M059J (cell line): ENCODE results near the gene CD226. TPM values are rescaled to one million over a fixed set of nuclear protein-coding genes. Genes with fewer than 3 reads are reported as not detected.
A peak's percentile ranks its signal among the peaks of the same experiment; 100 is the strongest.
"Not testable (repeated sequence)": the region's sequence is repeated elsewhere in the genome, so short reads cannot be mapped to it uniquely, and the experiment has no call there.

Source experiments
- DNase-seq: peaks from one replicate; pipeline ENCODE4 v3.0.0-alpha.2; 2012; ENCODE audit warnings: low read depth
- total RNA-seq: library from RNA; depleted of rRNA; stranded (reverse); fragments of >200 nt; shearing (Covaris generic); gene quantifications from 2 replicates; pipeline ENCODE4 v1.2.3, GENCODE V29; 2014

The CD226 gene
- total RNA-seq, 1 experiment from 2014 or later, result 0.10 TPM

DNA sequence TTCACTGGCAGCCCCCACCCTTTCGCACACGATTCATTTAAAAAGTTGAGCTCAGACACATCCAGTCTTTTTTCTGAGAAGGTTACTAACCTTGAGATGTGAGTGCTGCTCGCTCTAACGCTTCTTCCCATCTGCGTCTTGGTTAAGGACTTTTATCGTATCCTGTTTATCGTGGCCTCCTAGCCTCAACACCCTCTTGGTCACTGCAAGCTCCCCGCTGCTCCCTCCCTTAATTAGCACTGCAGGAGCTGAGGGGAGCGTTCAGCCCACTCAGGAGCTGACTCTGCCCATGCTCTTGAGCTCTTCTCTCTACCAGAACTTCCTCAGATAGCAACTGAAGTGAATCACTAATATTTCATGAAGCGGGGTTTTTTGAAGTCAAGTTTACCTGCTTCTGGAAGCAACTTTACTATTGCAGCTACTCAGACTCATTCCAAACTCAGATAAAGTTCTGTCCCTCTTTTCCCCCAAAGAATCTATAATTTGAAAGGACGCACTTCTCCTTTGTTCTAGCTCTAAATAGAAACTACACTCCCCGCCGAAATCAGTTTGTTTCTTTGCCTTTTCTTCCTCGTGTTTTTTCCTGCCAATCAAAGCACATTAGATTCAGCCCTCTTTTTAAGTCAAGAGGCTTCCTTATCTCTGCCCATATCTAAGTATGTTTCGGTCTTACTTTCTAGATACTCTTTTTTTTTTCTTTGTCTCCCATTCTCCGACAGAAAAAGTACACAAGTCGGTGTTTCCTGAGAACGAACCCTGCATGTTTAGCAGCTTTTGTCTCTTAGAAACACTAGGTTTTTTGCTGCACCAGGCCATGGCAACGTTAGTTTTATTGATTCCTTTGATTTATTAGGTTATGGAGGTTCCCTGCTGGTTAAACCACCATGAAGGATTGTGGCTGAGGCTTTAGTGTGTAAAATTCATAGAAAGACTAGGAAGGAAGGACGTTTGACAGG, 9.3 kb upstream of the CD226 start:
- no peak for DNase-seq

DNA sequence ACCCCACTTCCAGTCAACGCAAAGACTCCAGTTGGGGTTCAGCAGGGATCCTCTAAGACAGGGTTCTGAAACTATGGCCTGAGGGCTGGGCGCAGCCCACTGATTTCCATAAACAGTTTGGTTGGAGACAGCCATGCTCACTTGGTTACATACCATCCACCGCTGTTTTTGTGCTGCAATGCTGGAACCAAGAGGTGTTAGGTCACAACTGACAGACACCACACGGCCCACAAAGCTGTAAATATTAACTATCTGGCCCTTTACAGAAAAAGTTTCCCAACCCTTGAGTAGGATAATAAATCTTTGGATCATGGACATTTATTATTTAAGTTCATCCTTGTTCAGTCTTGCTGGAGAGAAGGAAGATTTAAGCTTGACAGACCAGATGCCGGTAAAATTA, 8.4 kb upstream of the CD226 start:
- peak; percentile 24 for DNase-seq

DNA sequence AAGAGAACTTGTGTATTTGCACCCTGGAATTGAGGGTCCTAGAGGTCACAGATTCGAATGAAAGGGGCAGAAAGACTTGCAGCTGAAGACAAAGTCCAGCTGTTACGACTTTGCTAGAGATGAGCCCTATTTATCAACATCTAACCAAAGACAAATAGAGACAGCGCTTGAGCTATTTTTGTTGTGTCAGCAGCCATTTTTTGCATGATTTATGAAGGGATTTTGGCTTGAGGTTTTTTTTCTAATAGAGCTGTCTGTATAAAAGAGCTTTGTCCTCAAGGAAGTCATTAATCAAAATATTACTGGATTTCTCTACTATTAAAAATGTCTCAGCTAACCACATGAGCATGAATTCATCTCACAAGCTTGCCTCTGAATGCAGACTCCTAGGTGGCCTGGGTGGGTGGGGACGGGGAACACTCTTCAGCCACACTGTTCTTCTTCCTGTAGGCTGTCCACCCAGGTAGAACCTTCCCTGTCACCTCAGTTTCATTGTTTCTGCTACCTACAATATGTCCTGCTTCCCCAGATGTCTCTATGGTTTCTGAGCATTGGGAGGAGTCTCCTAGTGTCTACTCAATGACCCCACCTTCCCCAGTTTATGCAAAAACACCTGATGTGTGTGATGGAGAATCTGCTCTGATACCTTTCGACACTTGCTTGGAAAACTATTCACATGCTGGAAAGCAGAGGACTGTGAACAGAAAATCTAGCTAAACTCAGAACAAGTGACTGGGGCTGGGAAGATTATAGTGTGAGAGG, 7.2 kb upstream of the CD226 start:
- DNase-seq, result peak; percentile 10

- no peak for DNase-seq
These were observed 5.5 kb upstream of the CD226 start for GRCh38 chr18:69953191-69953590.

- peak; percentile 61 for DNase-seq
These were observed 3.5 kb upstream of the CD226 start for GRCh38 chr18:69951182-69951581.

GRCh38 chr18:69949538-69949936, 1.9 kb upstream of the CD226 start:
- DNase-seq, result no peak

DNA sequence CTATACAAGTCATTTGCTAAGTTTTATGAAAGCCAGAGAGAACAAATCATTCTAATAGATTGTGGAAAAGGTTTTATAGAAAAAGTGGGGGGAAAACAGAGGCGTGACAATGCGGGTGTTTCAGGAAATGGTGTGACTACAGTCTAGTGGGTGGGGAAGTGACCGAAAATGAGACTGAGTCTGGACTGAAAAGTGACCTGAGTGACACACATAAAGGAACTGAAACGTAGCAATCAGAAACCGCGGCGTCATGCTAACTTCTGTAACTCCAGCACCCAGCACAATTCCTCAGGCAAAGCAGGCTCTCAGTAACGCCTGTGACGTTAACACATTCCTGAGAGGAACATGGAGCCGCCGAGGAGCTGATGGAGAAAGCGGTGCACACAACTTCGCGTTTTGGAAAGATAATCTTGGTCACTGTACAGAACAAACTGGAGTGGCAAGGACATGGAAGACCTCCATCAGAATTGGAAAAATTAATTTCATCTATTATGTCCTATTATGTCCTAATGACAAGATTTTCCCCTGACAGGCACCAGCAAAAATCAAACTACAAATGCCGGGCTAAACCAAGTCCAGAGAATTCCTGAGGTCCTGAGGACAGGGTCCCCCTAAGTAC, 1.4 kb upstream of the CD226 start:
- DNase-seq, result no peak

DNA sequence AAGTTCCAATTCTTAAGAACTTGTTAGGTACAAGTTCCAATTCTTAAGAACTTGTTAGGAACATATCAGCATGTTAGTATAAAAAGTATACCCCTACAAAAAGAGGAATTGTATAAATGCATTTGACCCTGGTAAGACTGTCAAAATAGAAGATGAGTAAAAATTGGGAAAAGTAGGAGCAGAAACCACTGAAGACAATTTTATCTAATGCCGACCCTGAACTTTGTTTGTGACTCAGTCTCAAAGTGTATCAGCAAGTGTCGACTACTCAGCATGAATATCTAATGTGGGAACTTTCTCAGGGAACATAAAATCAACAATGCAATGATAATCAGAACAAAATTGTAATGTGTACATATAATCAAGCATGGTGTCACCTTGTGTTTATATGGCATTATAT, 583 bp upstream of the CD226 start:
- DNase-seq, result no peak

GRCh38 chr18:69946608-69947155, 991 bp downstream of the CD226 start:
- no peak for DNase-seq

DNA sequence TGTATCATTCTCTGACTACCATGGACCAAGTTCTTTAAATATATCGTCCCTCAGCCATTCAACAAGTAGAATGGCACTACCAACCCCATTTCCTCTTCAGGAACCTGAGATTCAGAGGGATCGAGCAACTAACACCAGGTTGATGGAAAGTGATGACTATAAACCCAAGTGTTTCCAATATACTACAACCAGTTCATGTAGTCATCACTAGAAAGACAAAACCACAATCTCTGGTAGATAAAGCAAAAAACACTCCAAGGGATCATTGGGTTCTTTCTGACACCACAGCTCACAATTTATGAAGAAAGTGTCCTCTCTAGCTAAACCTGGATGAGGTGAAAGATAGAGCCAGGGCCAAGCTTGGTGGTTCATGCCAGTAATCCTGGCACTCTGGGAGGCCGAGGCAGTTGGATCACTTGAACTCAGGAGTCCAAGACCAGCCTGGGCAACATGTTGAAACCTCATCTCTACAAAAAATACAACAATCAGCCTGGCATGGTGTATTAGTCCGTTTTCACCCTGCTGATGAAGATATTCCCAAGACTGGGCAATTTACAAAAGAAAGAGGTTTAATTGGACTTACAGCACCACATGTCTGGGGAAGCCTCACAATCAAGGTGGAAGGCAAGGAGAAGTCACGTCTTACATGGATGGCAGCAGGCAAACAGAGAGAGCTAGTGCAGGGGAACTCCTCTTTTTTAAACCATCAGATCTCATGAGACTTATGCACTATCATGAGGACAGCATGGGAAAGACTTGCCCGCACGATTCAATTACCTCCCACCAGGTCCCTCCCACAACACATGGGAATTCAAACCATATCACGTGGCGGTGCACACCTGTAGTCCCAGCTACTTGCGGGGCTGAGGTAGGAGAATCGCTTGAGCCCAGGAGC, 2.2 kb downstream of the CD226 start:
- DNase-seq, result no peak

DNA sequence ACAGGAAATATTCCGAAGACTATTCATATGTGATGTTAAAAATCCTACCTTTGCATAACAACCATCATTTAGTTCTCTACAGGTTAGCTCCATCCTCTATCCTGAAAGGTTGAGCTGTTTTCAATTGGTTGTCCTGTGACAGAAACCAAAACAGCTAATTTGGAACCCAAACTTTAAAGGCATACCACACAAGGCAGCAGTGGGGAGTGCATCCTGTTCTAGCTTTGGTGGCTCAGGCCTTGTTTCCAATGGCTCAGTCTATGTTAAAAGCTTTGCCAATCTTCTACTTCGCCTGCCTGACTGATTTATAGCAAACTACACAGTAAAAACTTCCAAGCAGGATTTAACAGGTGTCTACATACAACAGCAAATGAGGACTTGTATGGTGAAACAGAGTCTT, 3.2 kb downstream of the CD226 start:
- DNase-seq, result no peak

DNA sequence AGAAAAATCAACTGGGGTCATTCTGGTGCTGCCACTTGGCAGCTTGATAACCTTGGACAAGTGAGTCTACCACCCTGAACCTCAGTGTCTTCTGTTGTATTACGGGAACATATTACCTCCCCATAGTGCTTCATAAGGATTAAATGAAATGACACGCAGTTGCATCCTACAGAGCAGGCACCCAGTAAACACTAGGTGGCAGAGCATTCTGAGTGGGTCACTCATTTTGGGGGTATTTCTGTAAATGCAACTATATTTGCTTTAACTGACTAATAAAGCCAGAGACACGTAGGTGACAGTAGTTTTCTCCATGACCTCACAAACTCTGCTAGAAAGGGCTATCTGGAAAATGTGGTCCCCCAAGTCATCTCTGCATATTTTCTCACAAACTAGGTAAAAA, 4.7 kb downstream of the CD226 start:
- no peak for DNase-seq

GRCh38 chr18:69941183-69941582, 6.5 kb downstream of the CD226 start:
- no peak for DNase-seq

- DNase-seq, result not testable (repeated sequence)
These were observed 7.9 kb downstream of the CD226 start for GRCh38 chr18:69939812-69940211.

DNA sequence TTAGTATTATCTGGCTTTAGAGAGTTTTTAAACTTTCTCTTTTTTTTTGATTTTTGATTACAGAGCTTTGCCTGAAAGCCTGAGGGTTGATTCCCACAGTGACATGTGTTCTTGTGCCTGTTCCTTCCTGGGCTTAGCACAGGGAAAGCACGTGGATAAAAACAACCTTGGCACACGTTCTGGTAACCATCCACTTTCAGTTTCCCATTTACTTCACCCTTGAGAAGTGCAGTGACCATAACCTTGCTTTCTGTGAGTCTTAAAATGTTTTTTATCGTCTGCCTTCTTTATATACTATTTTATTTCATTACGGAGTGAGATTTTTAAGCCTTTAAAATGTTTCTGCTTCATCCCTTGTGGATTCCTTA, 11.5 kb downstream of the CD226 start:
- no peak for DNase-seq

GRCh38 chr18:69935319-69936190, 12.1 kb downstream of the CD226 start:
- no peak for DNase-seq

DNA sequence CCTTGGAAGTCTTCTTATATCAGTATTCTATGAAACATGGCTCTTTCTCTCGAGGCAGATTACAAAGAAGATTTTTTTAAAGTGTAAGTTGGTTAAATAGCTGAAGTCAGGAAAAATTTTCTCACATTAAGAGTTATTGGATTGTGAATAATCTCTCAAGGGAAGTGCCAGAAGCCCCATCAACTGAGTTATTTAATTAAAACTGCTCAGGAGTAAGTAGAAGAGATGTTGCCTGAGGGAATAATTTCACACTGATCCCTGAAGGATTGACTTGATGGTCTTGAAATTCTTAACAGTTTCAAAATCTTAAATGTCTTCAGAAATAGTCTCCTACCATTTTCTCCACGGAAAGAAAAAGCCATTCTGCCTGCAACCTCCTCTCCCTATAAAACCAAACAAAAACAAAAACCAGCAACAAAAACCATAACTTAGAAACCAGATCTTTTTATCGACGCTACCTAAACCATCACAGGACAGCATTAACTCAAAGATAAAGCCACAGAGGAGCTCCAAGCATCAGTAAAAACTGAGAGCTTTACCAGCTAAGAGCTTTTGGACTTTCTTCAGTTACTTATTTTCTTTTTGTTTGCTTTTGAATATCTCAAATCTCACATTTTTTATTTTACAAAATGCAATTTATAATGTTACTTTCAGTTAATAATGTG, 12.9 kb downstream of the CD226 start:
- no peak for DNase-seq

DNA sequence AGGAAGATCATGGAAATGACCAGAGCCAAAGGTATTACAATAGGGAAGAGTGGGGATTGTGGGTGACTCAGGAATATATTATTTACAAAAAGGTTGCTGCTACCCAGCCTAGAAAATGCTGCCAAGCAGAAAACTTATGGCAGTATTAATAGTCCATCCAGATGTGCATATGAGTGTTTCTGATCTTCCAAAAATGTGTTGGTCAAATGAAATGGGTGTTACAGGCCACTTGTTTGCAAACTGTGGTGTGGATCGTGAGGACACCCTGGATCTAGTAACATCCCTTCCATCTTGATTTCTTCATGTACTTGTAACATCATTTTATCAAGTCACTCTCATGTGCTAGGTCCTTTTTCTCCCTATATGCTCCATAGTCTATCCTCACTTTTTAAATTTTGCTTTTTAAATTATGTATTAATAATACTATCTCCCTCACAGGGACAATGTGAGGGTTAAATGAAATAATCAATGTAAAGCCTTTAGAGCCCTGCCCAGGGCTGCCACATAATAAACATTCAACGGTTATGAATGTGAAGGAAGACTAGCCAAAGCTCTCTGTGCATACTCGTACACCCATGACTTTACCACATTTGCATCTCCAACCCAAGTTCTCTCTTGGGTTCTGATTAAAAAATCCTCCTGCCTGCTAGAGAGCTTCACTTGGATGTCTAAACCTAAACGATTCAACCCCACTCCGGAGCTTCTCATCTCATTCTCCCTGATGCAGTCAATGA, 18.5 kb downstream of the CD226 start:
- no peak for DNase-seq

DNA sequence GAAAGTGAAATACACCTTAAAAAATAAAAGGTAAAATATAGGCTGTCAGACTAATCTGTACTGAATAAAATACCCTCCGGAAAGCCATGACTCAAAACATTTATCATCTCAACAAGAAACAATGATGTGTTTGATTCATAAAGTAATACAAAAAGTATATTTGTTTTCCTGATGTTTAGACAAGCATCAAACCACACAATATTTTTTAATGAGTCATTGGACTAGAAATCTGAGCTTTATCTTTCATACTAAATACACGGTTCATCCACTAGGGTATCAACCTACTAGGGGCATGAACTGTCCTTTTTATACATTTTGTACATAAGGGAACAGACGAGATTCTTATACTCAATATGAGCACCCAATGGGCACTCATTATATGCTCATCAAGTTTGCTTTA, 31.3 kb downstream of the CD226 start:
- DNase-seq, result peak; percentile 46
